ENCODE data around the gene ZNF774.
"Not testable (repeated sequence)": the region's sequence is repeated elsewhere in the genome, so short reads cannot be mapped to it uniquely, and the experiment has no call there.

The ZNF774 gene

GRCh38 chr15:90347431-90348065 is 4.5 kb upstream of the ZNF774 start:
- not testable (repeated sequence) for DNase-seq

GRCh38 chr15:90348456-90348855 is 3.6 kb upstream of the ZNF774 start:
- DNase-seq = no peak

GRCh38 chr15:90349072-90349471 is 3.0 kb upstream of the ZNF774 start:
- no peak for DNase-seq

GRCh38 chr15:90349821-90350220 is 2.3 kb upstream of the ZNF774 start:
- no peak for DNase-seq

GRCh38 chr15:90351479-90352106 is 491 bp upstream of the ZNF774 start:
- DNase-seq = no peak

GRCh38 chr15:90354986-90355385 is 2.9 kb downstream of the ZNF774 start:
- DNase-seq = no peak

- DNase-seq = no peak
These were observed 6.3 kb downstream of the ZNF774 start for GRCh38 chr15:90358124-90359033.

- DNase-seq = no peak
These were observed 8.7 kb downstream of the ZNF774 start for GRCh38 chr15:90360746-90361145.

GRCh38 chr15:90362936-90363212 is 10.8 kb downstream of the ZNF774 start:
- no peak for DNase-seq

- no peak for DNase-seq
These were observed 12.2 kb downstream of the ZNF774 start for GRCh38 chr15:90364251-90364650.

GRCh38 chr15:90365414-90366055 is 13.5 kb downstream of the ZNF774 start:
- no peak for DNase-seq

GRCh38 chr15:90367576-90367975 is 15.5 kb downstream of the ZNF774 start:
- no peak for DNase-seq

- DNase-seq = no peak
These were observed 23.0 kb downstream of the ZNF774 start for GRCh38 chr15:90375071-90375470.

GRCh38 chr15:90376789-90377188 is 24.7 kb downstream of the ZNF774 start:
- DNase-seq = peak; percentile 44

GRCh38 chr15:90379263-90379662 is 27.2 kb downstream of the ZNF774 start:
- DNase-seq = no peak

- DNase-seq = no peak
These were observed 29.4 kb downstream of the ZNF774 start for GRCh38 chr15:90381515-90381914.

- no peak for DNase-seq
These were observed 30.2 kb downstream of the ZNF774 start for GRCh38 chr15:90382320-90382719.

- no peak for DNase-seq
These were observed 34.1 kb downstream of the ZNF774 start for GRCh38 chr15:90386221-90386620.

- DNase-seq = peak; percentile 90
These were observed 35.7 kb downstream of the ZNF774 start, which contains the start of gene IQGAP1 for GRCh38 chr15:90387534-90388461. IQGAP1 (plus strand) TSS chr15:90388242; CDS start chr15:90388342, 100 bp downstream.

GRCh38 chr15:90388462-90389380 is 36.6 kb downstream of the ZNF774 start:
- DNase-seq = peak; percentile 38

GRCh38 chr15:90389513-90389912 is 37.4 kb downstream of the ZNF774 start:
- DNase-seq = no peak
